ENCODE results near the gene RAB31.

DNA sequence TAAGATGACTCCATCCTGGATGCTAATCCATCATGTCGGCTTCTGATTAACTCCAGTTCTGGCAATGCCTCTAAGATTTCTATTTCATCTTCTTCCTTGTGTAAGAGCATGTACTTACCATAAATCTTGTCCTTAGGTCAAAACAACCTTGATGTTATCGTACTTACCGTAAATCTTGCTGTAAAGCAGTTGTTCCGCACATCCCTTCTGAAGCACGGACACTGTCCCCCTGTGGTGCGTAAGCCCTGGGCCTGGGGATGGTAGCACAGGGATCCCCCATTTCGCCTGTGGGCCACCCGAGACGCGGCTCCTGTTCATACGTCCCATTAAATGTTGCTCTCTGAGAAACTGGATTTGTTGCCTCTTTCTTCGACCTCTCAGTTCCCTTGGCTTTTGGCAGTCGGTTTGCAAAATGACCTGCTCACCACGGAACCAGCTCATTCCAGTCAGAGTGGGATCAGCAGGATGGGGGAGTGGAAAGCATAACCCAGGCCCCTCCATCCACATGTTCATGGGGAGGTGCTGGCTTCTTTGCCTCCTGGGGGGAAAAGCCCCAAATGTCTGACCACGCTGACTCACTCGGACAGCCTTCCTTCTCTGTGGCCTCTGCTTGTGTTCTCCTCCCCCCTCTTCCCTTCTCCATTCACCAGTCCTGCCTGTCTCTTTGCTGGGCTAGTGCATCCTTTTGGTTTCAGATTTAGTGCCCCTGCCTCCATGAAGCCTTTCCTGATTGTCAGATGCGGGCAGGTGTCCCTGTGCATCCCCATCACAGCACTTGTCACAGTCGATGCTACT lies 49.9 kb downstream of the RAB31 start:
- TF ChIP-seq POLR2A (IDR thresholded peaks at IDR 0.05; ENCODE audit: extremely low read depth, insufficient read length): no peak
- TF ChIP-seq, protein P1, sequence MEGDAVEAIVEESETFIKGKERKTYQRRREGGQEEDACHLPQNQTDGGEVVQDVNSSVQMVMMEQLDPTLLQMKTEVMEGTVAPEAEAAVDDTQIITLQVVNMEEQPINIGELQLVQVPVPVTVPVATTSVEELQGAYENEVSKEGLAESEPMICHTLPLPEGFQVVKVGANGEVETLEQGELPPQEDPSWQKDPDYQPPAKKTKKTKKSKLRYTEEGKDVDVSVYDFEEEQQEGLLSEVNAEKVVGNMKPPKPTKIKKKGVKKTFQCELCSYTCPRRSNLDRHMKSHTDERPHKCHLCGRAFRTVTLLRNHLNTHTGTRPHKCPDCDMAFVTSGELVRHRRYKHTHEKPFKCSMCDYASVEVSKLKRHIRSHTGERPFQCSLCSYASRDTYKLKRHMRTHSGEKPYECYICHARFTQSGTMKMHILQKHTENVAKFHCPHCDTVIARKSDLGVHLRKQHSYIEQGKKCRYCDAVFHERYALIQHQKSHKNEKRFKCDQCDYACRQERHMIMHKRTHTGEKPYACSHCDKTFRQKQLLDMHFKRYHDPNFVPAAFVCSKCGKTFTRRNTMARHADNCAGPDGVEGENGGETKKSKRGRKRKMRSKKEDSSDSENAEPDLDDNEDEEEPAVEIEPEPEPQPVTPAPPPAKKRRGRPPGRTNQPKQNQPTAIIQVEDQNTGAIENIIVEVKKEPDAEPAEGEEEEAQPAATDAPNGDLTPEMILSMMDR (IDR thresholded peaks at IDR 0.05; ENCODE audit: low read depth, low read length): no peak
- TF ChIP-seq, protein P2, sequence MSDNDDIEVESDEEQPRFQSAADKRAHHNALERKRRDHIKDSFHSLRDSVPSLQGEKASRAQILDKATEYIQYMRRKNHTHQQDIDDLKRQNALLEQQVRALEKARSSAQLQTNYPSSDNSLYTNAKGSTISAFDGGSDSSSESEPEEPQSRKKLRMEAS (IDR thresholded peaks at IDR 0.05; ENCODE audit: low read depth, low read length): no peak
- no peak for TF ChIP-seq MYC (IDR thresholded peaks at IDR 0.05; ENCODE audit: low read depth, low read length)
